ENCODE data around the gene HIVEP3. TPM values are rescaled to one million over a fixed set of nuclear protein-coding genes. Genes with fewer than 3 reads are reported as not detected.

Gene HIVEP3
- total and polyA plus RNA-seq, 2 of the 13 experiments (the other 11 are each of a cell fraction or from before 2014, with no cell fraction given) = 0.05 TPM; not detected in 1

DNA sequence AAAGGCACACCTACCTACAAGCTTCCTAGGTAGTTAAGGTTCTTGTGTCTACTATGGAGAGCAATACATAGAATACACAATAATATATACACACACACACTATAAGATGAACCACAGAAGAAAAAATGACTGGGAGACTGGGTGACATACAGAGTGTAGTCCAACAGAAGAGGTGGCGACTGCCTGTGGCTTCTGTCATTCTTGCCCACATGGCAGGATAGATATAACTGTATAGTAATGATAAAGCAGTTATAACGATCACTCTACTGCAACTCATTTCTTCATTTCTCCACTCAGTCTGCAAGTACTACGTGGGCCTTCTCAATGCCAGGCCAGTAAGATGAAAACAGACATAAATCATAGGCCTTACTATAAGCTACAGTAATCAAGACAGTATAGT is 320.4 kb downstream of the HIVEP3 start (continued):
- no peak for TF ChIP-seq RFX3 (CRISPR knock-in tag; IDR thresholded peaks at IDR 0.05)
- TF ChIP-seq CHD4 (IDR thresholded peaks at IDR 0.05; ENCODE audit: borderline replicate concordance, low read length) = no peak
- TF ChIP-seq POGK (CRISPR knock-in tag; conservative IDR thresholded peaks at IDR 0.05) = no peak
- no peak for TF ChIP-seq ZNF563 (CRISPR knock-in tag; IDR thresholded peaks at IDR 0.05)
- TF ChIP-seq, protein P1, sequence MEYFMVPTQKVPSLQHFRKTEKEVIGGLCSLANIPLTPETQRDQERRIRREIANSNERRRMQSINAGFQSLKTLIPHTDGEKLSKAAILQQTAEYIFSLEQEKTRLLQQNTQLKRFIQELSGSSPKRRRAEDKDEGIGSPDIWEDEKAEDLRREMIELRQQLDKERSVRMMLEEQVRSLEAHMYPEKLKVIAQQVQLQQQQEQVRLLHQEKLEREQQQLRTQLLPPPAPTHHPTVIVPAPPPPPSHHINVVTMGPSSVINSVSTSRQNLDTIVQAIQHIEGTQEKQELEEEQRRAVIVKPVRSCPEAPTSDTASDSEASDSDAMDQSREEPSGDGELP (IDR thresholded peaks at IDR 0.05; ENCODE audit: borderline replicate concordance, low read depth) = no peak

GRCh38 chr1:41592451-41593125 is 326.1 kb downstream of the HIVEP3 start:
- H3K79me2 ChIP-seq (ENCODE audit: insufficient read depth, low read length) = no peaks in the 10 kb centered on the region
- POLR2A ChIA-PET = no interaction called here
- CTCF ChIA-PET (ENCODE audit: low intra/inter-chr PET ratio, low total read pairs) = no interaction called here
- no peaks in the 10 kb centered on the region for H3K4me1 ChIP-seq (ENCODE audit: insufficient read depth, low read length)
- H3K9me3 ChIP-seq (ENCODE audit: low read length) = no peaks in the 10 kb centered on the region
- no TSS peak for BruUV-seq (replicated peaks)
- no peak overlapping the region for H3K27ac ChIP-seq (ENCODE audit: extremely low read length, insufficient read depth, low read length)
- in situ Hi-C loops (cut with HindIII; ENCODE audit: extremely low pct_ligation_motif_present, low pct_unique_long_range_greater_than_20kb) = no loop called here
- ATAC-seq = no peak
- H4K20me1 ChIP-seq (ENCODE audit: insufficient read depth, low read length) = no peaks in the 10 kb centered on the region
- no peak for FAIRE-seq
- no peak overlapping the region for H2AFZ ChIP-seq (ENCODE audit: low read length)
- intact Hi-C loops (cut with micrococcal nuclease; ENCODE audit: unreplicated experiment) = no loop called here
- H3K4me2 ChIP-seq (ENCODE audit: low read depth, low read length) = no peak overlapping the region
- DNase-seq (ENCODE audit: low spot score) = no peak
- 18% methylated on average over 3 of the region's 5 CpGs for WGBS (ENCODE audit: low lambda C conversion rate)
- no peaks in the 10 kb centered on the region for H3K36me3 ChIP-seq (replicated peaks in 1 of 2; ENCODE audit: control insufficient read depth in 1 of 2, insufficient read depth in 2 of 2, low read length in 2 of 2)
- H3K9ac ChIP-seq (ENCODE audit: insufficient read depth, low read depth, low read length) = no peak overlapping the region
- no peak overlapping the region for H3K4me3 ChIP-seq (replicated peaks in 1 of 3; ENCODE audit: insufficient read depth in 1 of 3, low read depth in 2 of 3, low read length in 3 of 3)
- peaks cover 0 to 9% of the 10 kb centered on the region in 2 experiments; a peak in 3 of 5 replicates for H3K27me3 ChIP-seq (ENCODE audit: control insufficient read depth in 1 of 2, insufficient read depth in 2 of 2, low read length in 2 of 2)
- no peak for TF ChIP-seq BCL3 (CRISPR knock-in tag; IDR thresholded peaks at IDR 0.05)
- TF ChIP-seq ELK4 (CRISPR knock-in tag; IDR thresholded peaks at IDR 0.05; ENCODE audit: borderline replicate concordance) = no peak
- TF ChIP-seq, protein P2, sequence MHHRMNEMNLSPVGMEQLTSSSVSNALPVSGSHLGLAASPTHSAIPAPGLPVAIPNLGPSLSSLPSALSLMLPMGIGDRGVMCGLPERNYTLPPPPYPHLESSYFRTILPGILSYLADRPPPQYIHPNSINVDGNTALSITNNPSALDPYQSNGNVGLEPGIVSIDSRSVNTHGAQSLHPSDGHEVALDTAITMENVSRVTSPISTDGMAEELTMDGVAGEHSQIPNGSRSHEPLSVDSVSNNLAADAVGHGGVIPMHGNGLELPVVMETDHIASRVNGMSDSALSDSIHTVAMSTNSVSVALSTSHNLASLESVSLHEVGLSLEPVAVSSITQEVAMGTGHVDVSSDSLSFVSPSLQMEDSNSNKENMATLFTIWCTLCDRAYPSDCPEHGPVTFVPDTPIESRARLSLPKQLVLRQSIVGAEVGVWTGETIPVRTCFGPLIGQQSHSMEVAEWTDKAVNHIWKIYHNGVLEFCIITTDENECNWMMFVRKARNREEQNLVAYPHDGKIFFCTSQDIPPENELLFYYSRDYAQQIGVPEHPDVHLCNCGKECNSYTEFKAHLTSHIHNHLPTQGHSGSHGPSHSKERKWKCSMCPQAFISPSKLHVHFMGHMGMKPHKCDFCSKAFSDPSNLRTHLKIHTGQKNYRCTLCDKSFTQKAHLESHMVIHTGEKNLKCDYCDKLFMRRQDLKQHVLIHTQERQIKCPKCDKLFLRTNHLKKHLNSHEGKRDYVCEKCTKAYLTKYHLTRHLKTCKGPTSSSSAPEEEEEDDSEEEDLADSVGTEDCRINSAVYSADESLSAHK (CRISPR knock-in tag; IDR thresholded peaks at IDR 0.05; ENCODE audit: borderline replicate concordance) = no peak
- TF ChIP-seq KLF9 (CRISPR knock-in tag; IDR thresholded peaks at IDR 0.05; ENCODE audit: low read depth) = no peak
- TF ChIP-seq ZNF503 (CRISPR knock-in tag; IDR thresholded peaks at IDR 0.05) = no peak

All from HepG2 (cell line).